Caco-2 (cell line): Measurements from ENCODE around the gene MLANA. TPM values are rescaled to one million over a fixed set of nuclear protein-coding genes. Genes with fewer than 3 reads are reported as not detected.

ENCODE experiments used
- BruUV-seq: library from RNA; stranded (reverse); fragments of 400-500 nt; replicated peaks from 2 replicates; lab custom pipeline; 2021; lab: Mats Ljungman, UMichigan
- CTCF ChIA-PET: fragments of 300-600 bp; sonication (Branson Sonifier 250); formaldehyde crosslinking; loops from one replicate; lab custom pipeline; 2022; ENCODE audit warnings: antibody characterized with exemption; lab: Charles Lee
- POLR2A ChIA-PET: fragments of 300-600 bp; sonication (Branson Sonifier 250); formaldehyde crosslinking; loops from one replicate; lab custom pipeline; 2022; ENCODE audit warnings: antibody characterized with exemption; lab: Charles Lee
- DNase-seq, 2 experiments: peaks; one replicate each; pipeline versions ENCODE4 v3.0.0 to v3.0.0-alpha.2; 2020 to 2022
- H3K27me3 ChIP-seq: replicated peaks from 2 replicates; pipeline ENCODE4 v1.6.0; 2011; ENCODE audit warnings: low read length; ENCODE audit not compliant: control insufficient read depth, insufficient read depth
- H3K36me3 ChIP-seq: 2 replicates; pipeline ENCODE4 v1.5.1; 2011; ENCODE audit warnings: low read length; ENCODE audit not compliant: control insufficient read depth, insufficient read depth
- H3K4me1 ChIP-seq: fragments of 250-450 bp; sonication (Bioruptor Pico); 2 replicates; pipeline ENCODE4 v1.5.1; 2020; ENCODE audit warnings: mild to moderate bottlenecking
- H3K4me3 ChIP-seq: 2 replicates; pipeline ENCODE4 v1.5.1; 2011; ENCODE audit warnings: low read depth, mild to moderate bottlenecking, control low read depth, low read length
- H3K9me3 ChIP-seq: fragments of 250-450 bp; sonication (Bioruptor Pico); 2 replicates; pipeline ENCODE4 v1.5.1; 2020; ENCODE audit warnings: mild to moderate bottlenecking, moderate library complexity
- H3K27ac Mint-ChIP-seq: one replicate; pipeline ENCODE4 v1.8.0; 2022; ENCODE audit warnings: mixed read lengths; ENCODE audit not compliant: unreplicated experiment
- H3K27me3 Mint-ChIP-seq: one replicate; pipeline ENCODE4 v1.8.0; 2022; ENCODE audit warnings: mixed read lengths; ENCODE audit not compliant: insufficient read depth, unreplicated experiment
- H3K36me3 Mint-ChIP-seq: one replicate; pipeline ENCODE4 v1.8.0; 2022; ENCODE audit warnings: mild to moderate bottlenecking, mixed read lengths; ENCODE audit not compliant: insufficient read depth, unreplicated experiment
- H3K4me1 Mint-ChIP-seq: one replicate; pipeline ENCODE4 v1.8.0; 2022; ENCODE audit warnings: low read depth, mixed read lengths; ENCODE audit not compliant: unreplicated experiment
- H3K4me3 Mint-ChIP-seq: one replicate; pipeline ENCODE4 v1.8.0; 2022; ENCODE audit warnings: mild to moderate bottlenecking, moderate library complexity, mixed read lengths; ENCODE audit not compliant: unreplicated experiment
- H3K9me3 Mint-ChIP-seq: one replicate; pipeline ENCODE4 v1.8.0; 2022; ENCODE audit warnings: mixed read lengths; ENCODE audit not compliant: unreplicated experiment
- intact Hi-C: fragments of 100-400 bp; cut with micrococcal nuclease; formaldehyde crosslinking; loops from one replicate; pipeline ENCODE4 v1.10.0; 2022; ENCODE audit not compliant: unreplicated experiment
- total RNA-seq: library from RNA; stranded (reverse); gene quantifications from 2 replicates; pipeline ENCODE4 v1.2.3, GENCODE V29; 2022
- TF ChIP-seq, protein P1 (sequence below), 2 experiments: fragments of 200-600 bp in 1 of 2; IDR thresholded peaks; 1 replicate in 1 of 2; 2 replicates in 1 of 2; pipeline versions ENCODE4 v1.5.1 to v1.8.0; 2011 to 2022; ENCODE audit warnings: antibody characterized with exemption in 1 of 2, control low read depth in 1 of 2, inconsistent platforms in 1 of 2, low read depth in 1 of 2, low read length in 1 of 2, mild to moderate bottlenecking in 1 of 2, moderate library complexity in 1 of 2; ENCODE audit not compliant: insufficient read depth in 1 of 2, severe bottlenecking in 1 of 2, unreplicated experiment in 1 of 2

MLANA gene
- total RNA-seq, 1 experiment from 2014 or later: not detected

DNA sequence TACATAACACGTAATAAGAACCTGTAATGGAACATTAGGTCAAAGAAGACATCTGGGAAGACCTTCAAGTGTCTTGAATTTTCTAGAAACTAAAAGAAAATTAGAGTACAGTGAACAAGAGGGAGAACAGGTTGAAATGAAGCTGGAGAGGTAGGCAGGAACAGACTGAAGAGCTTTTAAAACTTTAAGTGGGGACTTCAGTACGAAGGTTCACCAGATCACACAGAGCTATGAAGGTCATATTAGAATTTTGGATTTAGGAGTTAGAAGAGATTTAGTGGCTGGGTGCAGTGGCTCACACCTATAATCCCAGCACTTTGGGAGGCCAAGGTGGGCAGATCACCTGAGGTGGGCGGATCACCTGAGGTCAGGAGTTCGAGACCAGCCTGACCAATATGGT lies 26.6 kb downstream of the MLANA start:
- H3K4me1 Mint-ChIP-seq: no peaks in the 10 kb centered on the region
- CTCF ChIA-PET: no interaction called here

DNA sequence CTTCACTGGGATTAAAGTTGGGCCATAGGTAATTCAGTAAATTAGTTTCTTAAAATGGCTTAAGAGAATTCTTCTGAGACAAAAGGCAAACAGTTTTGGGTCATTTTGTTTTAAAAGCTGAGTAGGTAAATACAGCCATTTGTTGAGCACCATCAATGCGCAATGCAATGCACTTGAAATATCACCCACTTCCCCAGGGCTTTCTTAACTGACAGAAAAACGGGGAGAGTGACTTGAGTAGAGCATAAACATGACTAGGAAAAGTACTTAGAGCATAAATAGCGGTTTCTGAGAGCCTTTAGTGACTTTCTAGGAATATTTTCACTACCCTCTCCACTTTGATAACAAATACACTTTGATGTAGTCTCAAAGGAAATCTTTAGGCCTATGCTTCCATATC lies 27.2 kb downstream of the MLANA start:
- ChIA-PET POLR2A (no interaction called here), CTCF (no interaction called here)
- Mint-ChIP-seq H3K4me3 (no peak overlapping the region), H3K36me3 (peaks cover 7% of the 10 kb centered on the region), H3K4me1 (no peaks in the 10 kb centered on the region), H3K27ac (no peak overlapping the region), H3K27me3 (no peaks in the 10 kb centered on the region), H3K9me3 (no peaks in the 10 kb centered on the region)
- H3K4me3 ChIP-seq: no peak overlapping the region
- H3K9me3 ChIP-seq: no peaks in the 10 kb centered on the region
- intact Hi-C loops: no loop called here
- no TSS peak for BruUV-seq
- no peaks in the 10 kb centered on the region for H3K27me3 ChIP-seq
- no peaks in the 10 kb centered on the region for H3K4me1 ChIP-seq
- no peak for DNase-seq
- TF ChIP-seq, protein P1, sequence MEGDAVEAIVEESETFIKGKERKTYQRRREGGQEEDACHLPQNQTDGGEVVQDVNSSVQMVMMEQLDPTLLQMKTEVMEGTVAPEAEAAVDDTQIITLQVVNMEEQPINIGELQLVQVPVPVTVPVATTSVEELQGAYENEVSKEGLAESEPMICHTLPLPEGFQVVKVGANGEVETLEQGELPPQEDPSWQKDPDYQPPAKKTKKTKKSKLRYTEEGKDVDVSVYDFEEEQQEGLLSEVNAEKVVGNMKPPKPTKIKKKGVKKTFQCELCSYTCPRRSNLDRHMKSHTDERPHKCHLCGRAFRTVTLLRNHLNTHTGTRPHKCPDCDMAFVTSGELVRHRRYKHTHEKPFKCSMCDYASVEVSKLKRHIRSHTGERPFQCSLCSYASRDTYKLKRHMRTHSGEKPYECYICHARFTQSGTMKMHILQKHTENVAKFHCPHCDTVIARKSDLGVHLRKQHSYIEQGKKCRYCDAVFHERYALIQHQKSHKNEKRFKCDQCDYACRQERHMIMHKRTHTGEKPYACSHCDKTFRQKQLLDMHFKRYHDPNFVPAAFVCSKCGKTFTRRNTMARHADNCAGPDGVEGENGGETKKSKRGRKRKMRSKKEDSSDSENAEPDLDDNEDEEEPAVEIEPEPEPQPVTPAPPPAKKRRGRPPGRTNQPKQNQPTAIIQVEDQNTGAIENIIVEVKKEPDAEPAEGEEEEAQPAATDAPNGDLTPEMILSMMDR (IDR thresholded peaks at IDR 0.05; ENCODE audit: insufficient read depth in 1 of 2, low read depth in 1 of 2, low read length in 1 of 2, severe bottlenecking in 1 of 2, unreplicated experiment in 1 of 2): no peak
- no peaks in the 10 kb centered on the region for H3K36me3 ChIP-seq

More for the DNA sequence above, 26.6 kb downstream of the MLANA start:
- no peak overlapping the region for H3K4me3 Mint-ChIP-seq
- Histone ChIP-seq H3K4me1 (no peaks in the 10 kb centered on the region), H3K9me3 (no peaks in the 10 kb centered on the region), H3K27me3 (no peaks in the 10 kb centered on the region), H3K4me3 (no peak overlapping the region), H3K36me3 (no peaks in the 10 kb centered on the region)
- no peaks in the 10 kb centered on the region for H3K9me3 Mint-ChIP-seq
- BruUV-seq: no TSS peak
- H3K27ac Mint-ChIP-seq: no peak overlapping the region
- no peaks in the 10 kb centered on the region for H3K27me3 Mint-ChIP-seq
- intact Hi-C loops: no loop called here
- POLR2A ChIA-PET: no interaction called here
- peaks cover 7% of the 10 kb centered on the region for H3K36me3 Mint-ChIP-seq
- DNase-seq: no peak
- TF ChIP-seq, protein P1 (IDR thresholded peaks at IDR 0.05; ENCODE audit: insufficient read depth in 1 of 2, low read depth in 1 of 2, low read length in 1 of 2, severe bottlenecking in 1 of 2, unreplicated experiment in 1 of 2): no peak

DNA sequence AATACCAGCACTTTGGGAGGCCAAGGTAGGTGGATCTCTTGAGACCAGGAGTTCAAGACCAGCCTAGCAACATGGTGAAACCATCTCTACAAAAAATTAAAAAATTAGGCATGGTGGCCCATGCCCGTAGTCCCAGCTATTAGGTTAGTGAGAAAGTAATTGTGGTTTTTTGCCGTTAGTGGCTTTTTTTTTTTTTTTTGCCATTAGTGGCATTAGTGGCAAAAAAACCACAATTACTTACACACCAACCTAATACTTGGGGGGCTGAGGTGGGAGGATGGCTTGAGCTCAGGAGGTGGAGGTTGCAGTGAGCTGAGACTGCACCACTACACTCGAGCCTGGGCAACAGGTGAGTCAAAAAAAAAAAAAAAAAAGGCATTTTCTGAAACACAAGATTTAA lies 27.8 kb downstream of the MLANA start:
- Histone ChIP-seq H3K4me1 (no peaks in the 10 kb centered on the region), H3K27me3 (no peaks in the 10 kb centered on the region), H3K9me3 (no peaks in the 10 kb centered on the region), H3K36me3 (no peaks in the 10 kb centered on the region), H3K4me3 (no peak overlapping the region)
- H3K4me1 Mint-ChIP-seq: no peaks in the 10 kb centered on the region
- DNase-seq: no peak
- H3K27ac Mint-ChIP-seq: no peak overlapping the region
- H3K9me3 Mint-ChIP-seq: no peaks in the 10 kb centered on the region
- peaks cover 7% of the 10 kb centered on the region for H3K36me3 Mint-ChIP-seq
- no peaks in the 10 kb centered on the region for H3K27me3 Mint-ChIP-seq
- POLR2A ChIA-PET: no interaction called here
- H3K4me3 Mint-ChIP-seq: no peak overlapping the region
- CTCF ChIA-PET: no interaction called here
- intact Hi-C loops: no loop called here
- TF ChIP-seq, protein P1 (IDR thresholded peaks at IDR 0.05; ENCODE audit: insufficient read depth in 1 of 2, low read depth in 1 of 2, low read length in 1 of 2, severe bottlenecking in 1 of 2, unreplicated experiment in 1 of 2): no peak
- no TSS peak for BruUV-seq
